GM12878 (cell line): ENCODE results near the gene IKZF5. TPM values are rescaled to one million over a fixed set of nuclear protein-coding genes. Genes with fewer than 3 reads are reported as not detected.

Source experiments
- ATAC-seq: fragments of 200-7000 bp; cut with Tn5 transposase; 3 replicates; pipeline ENCODE4 v1.9.1; 2020; ENCODE audit warnings: mild to moderate bottlenecking, moderate library complexity
- BruUV-seq: library from RNA; stranded (reverse); fragments of 400-500 nt; replicated peaks from 2 replicates; lab custom pipeline; 2021; lab: Mats Ljungman, UMichigan
- CTCF ChIA-PET: fragments of 300-600 bp; sonication (Branson Sonifier 250); formaldehyde crosslinking; extraction: SDS; loops from one replicate; lab custom pipeline; 2021; ENCODE audit warnings: inconsistent platforms; lab: Yijun Ruan, JAX
- POLR2A ChIA-PET: fragments of 350-600 bp; formaldehyde crosslinking; extraction: SDS; loops from one replicate; lab custom pipeline; 2021; ENCODE audit warnings: inconsistent platforms; lab: Charles Lee
- RAD21 ChIA-PET: fragments of 300-600 bp; sonication (Branson Sonifier 250); formaldehyde crosslinking; loops from one replicate; lab custom pipeline; 2023; ENCODE audit warnings: antibody characterized with exemption; ENCODE audit not compliant: unreplicated experiment; lab: Charles Lee
- SMC1A ChIA-PET: fragments of 300-600 bp; sonication (Branson Sonifier 250); formaldehyde crosslinking; loops from one replicate; lab custom pipeline; 2023; ENCODE audit not compliant: unreplicated experiment, uncharacterized antibody; lab: Charles Lee
- DNase-seq: peaks from one replicate; pipeline ENCODE4 v3.0.0-alpha.2; 2011; ENCODE audit warnings: low read depth, low spot score
- FAIRE-seq: peaks from 3 replicates; lab custom pipeline; 2011; peaks lifted over from hg19 to GRCh38; lab: Jason Lieb, UNC
- H2AFZ ChIP-seq: 2 replicates; pipeline ENCODE4 v1.6.0; 2011; ENCODE audit warnings: low read depth, low read length, control low read depth; ENCODE audit not compliant: control insufficient read depth
- H3K27ac ChIP-seq: 2 replicates; pipeline ENCODE4 v1.5.1; 2011; ENCODE audit warnings: control low read depth; ENCODE audit not compliant: control insufficient read depth, insufficient read depth
- H3K27me3 ChIP-seq, 2 experiments: replicated peaks in 1 of 2; 2 replicates each; pipeline versions ENCODE4 v1.6.0 to v1.6.1; 2011; ENCODE audit warnings: low read length in 1 of 2; ENCODE audit not compliant: control insufficient read depth in 2 of 2, insufficient read depth in 2 of 2
- H3K36me3 ChIP-seq, 2 experiments: 2 replicates each; pipeline ENCODE4 v1.5.1; 2011; ENCODE audit warnings: low read length in 1 of 2; ENCODE audit not compliant: control insufficient read depth in 2 of 2, insufficient read depth in 2 of 2
- H3K4me1 ChIP-seq: 2 replicates; pipeline ENCODE4 v1.6.1; 2011; ENCODE audit warnings: mild to moderate bottlenecking, low read length, moderate library complexity, mixed read lengths; ENCODE audit not compliant: control insufficient read depth, insufficient read depth
- H3K4me2 ChIP-seq: 2 replicates; pipeline ENCODE4 v1.6.0; 2011; ENCODE audit warnings: control low read depth; ENCODE audit not compliant: control insufficient read depth, insufficient read depth
- H3K4me3 ChIP-seq: fragments of 200-600 bp; sonication (generic); 2 replicates; pipeline ENCODE4 v1.5.1; 2016
- H3K79me2 ChIP-seq: 2 replicates; pipeline ENCODE4 v1.6.0; 2011; ENCODE audit warnings: low read length; ENCODE audit not compliant: control insufficient read depth, insufficient read depth
- H3K9ac ChIP-seq: 2 replicates; pipeline ENCODE4 v1.8.0; 2011; ENCODE audit warnings: low read length, control low read depth, mixed read lengths; ENCODE audit not compliant: control insufficient read depth, insufficient read depth
- H3K9me3 ChIP-seq: replicated peaks from 3 replicates; pipeline ENCODE4 v1.5.1; 2011; ENCODE audit warnings: mild to moderate bottlenecking, low read length; ENCODE audit not compliant: control insufficient read depth, insufficient read depth
- H4K20me1 ChIP-seq: 2 replicates; pipeline ENCODE4 v1.6.0; 2011; ENCODE audit not compliant: control insufficient read depth, insufficient read depth
- BCLAF1 ChIP-seq: fragments of 450-650 bp; IDR thresholded peaks from 2 replicates; pipeline ENCODE4 v1.6.1; 2017; ENCODE audit warnings: antibody characterized with exemption, mild to moderate bottlenecking, moderate library complexity
- CHD2 ChIP-seq: IDR thresholded peaks from 2 replicates; pipeline ENCODE4 v1.6.1; 2011; ENCODE audit warnings: low read depth, low read length, improper control_type of control experiment, borderline replicate concordance
- DPF2 ChIP-seq: fragments of 450-650 bp; IDR thresholded peaks from 2 replicates; pipeline ENCODE4 v1.6.1; 2017; ENCODE audit warnings: mild to moderate bottlenecking
- EED ChIP-seq: sonication (generic); IDR thresholded peaks from 2 replicates; pipeline ENCODE4 v1.6.1; 2016; ENCODE audit warnings: antibody characterized with exemption, low read depth
- ESRRA ChIP-seq: IDR thresholded peaks from 2 replicates; pipeline ENCODE4 v1.6.1; 2012; ENCODE audit warnings: mild to moderate bottlenecking, low read length, improper control_type of control experiment
- HDAC6 ChIP-seq: fragments of 200-600 bp; sonication (generic); IDR thresholded peaks from one replicate; pipeline ENCODE4 v1.8.0; 2017; ENCODE audit warnings: antibody characterized with exemption; ENCODE audit not compliant: unreplicated experiment
- JUNB ChIP-seq: IDR thresholded peaks from 2 replicates; pipeline ENCODE4 v1.6.1; 2016; ENCODE audit warnings: antibody characterized with exemption, mild to moderate bottlenecking
- NBN ChIP-seq: fragments of 450-650 bp; IDR thresholded peaks from 2 replicates; pipeline ENCODE4 v1.6.1; 2016
- NFXL1 ChIP-seq: fragments of 450-650 bp; IDR thresholded peaks from 2 replicates; pipeline ENCODE4 v1.6.1; 2017; ENCODE audit warnings: antibody characterized with exemption, mild to moderate bottlenecking, borderline replicate concordance
- NRF1 ChIP-seq: conservative IDR thresholded peaks from 2 replicates; pipeline ENCODE4 v1.6.1; 2011; ENCODE audit warnings: mild to moderate bottlenecking, low read depth, low read length, improper control_type of control experiment
- PAX5 ChIP-seq: IDR thresholded peaks from 2 replicates; pipeline ENCODE4 v1.6.1; 2011; ENCODE audit warnings: low read depth, low read length, borderline replicate concordance
- POLR2AphosphoS5 ChIP-seq: IDR thresholded peaks from 2 replicates; pipeline ENCODE4 v1.6.1; 2011; ENCODE audit warnings: mild to moderate bottlenecking, low read length, inconsistent platforms
- POU2F2 ChIP-seq: IDR thresholded peaks from 3 replicates; pipeline ENCODE4 v1.6.1; 2011; ENCODE audit warnings: low read depth, mild to moderate bottlenecking, low read length, borderline replicate concordance
- RUNX3 ChIP-seq: IDR thresholded peaks from 2 replicates; pipeline ENCODE4 v1.6.1; 2012; ENCODE audit warnings: low read length, inconsistent platforms
- SIN3A ChIP-seq: IDR thresholded peaks from 2 replicates; pipeline ENCODE4 v1.6.1; 2012; ENCODE audit warnings: low read depth, low read length, improper control_type of control experiment
- STAT1 ChIP-seq: fragments of 450-650 bp; conservative IDR thresholded peaks from 2 replicates; pipeline ENCODE4 v1.6.1; 2014; ENCODE audit warnings: antibody characterized with exemption, mild to moderate bottlenecking
- ZNF207 ChIP-seq: fragments of 450-650 bp; IDR thresholded peaks from 2 replicates; pipeline ENCODE4 v1.6.1; 2014; ENCODE audit warnings: antibody characterized with exemption, mild to moderate bottlenecking, borderline replicate concordance
- WGBS: methylation state at CpG from one replicate; pipeline ENCODE4 v1.1.6; 2016; ENCODE audit warnings: low lambda C conversion rate; ENCODE audit not compliant: insufficient replicate concordance, insufficient coverage; ENCODE audit errors: missing lambda C conversion rate; 5-methylcytosine and 5-hydroxymethylcytosine counted together
- in situ Hi-C: fragments of 300-500 bp; cut with MboI; formaldehyde crosslinking; loops from 9 replicates; pipeline ENCODE4 v1.14.3; 2018; ENCODE audit warnings: mixed read lengths
- intact Hi-C: fragments of 100-400 bp; cut with micrococcal nuclease; formaldehyde crosslinking; loops from one replicate; pipeline ENCODE4 v1.14.2; 2022; ENCODE audit not compliant: unreplicated experiment
- polyA plus RNA-seq, 11 experiments: library from polyadenylated mRNA; depleted of rRNA in 4 of 11; unstranded in 6 of 11; stranded (reverse) in 5 of 11; fragments of >200 nt; fragmentation: Nextera tagmentation in 4 of 11; fragmentation: Illumina TruSeq in 1 of 11; extraction: Ambion mirVana in 4 of 11; extraction: Trizol in 1 of 11; gene quantifications; 1 replicate in 1 of 11; 2 replicates in 10 of 11; pipeline versions ENCODE4 v1.2.1 to v1.2.3, GENCODE V29; 2011 to 2016; ENCODE audit warnings: inconsistent platforms in 2 of 11, missing spikeins in 2 of 11, low read depth in 1 of 11
- total RNA-seq, 4 experiments: library from RNA; depleted of rRNA in 3 of 4; stranded (reverse); fragments of >200 nt in 3 of 4; fragmentation: Illumina TruSeq in 1 of 4; extraction: Trizol in 1 of 4; gene quantifications; 2 replicates each; pipeline versions ENCODE4 v1.2.1 to v1.2.3, GENCODE V29; 2013 to 2021
- TF ChIP-seq, protein P1 (sequence below): IDR thresholded peaks from 2 replicates; pipeline ENCODE4 v1.6.1; 2011; ENCODE audit warnings: low read depth, low read length, improper control_type of control experiment, borderline replicate concordance

IKZF5 gene
- total and polyA plus RNA-seq, 10 of the 15 experiments (the other 5 are each of a cell fraction or from before 2014, with no cell fraction given): 5.3 to 23.2 (median 11.8) TPM

- BruUV-seq: no TSS peak
- RAD21 ChIA-PET: interaction anchor here (1.3 kb wide), 1 partner anchor 14 kb away, joined by 3 read pairs; no protein-coding TSS in a partner anchor
- in situ Hi-C loops (no loop called here), intact Hi-C loops (no loop called here)
- Histone ChIP-seq H3K36me3 (no peaks in the 10 kb centered on the region), H3K9ac (no peak overlapping the region), H3K79me2 (peaks cover 20% of the 10 kb centered on the region), H3K27ac (no peak overlapping the region), H2AFZ (no peak overlapping the region), H4K20me1 (no peaks in the 10 kb centered on the region), H3K4me1 (no peaks in the 10 kb centered on the region), H3K27me3 (no peaks in the 10 kb centered on the region), H3K4me2 (no peak overlapping the region), H3K9me3 (no peaks in the 10 kb centered on the region; the same call in 2 of the 3 replicates), H3K4me3 (no peak overlapping the region)
- POLR2A ChIA-PET: interaction anchor here (0.8 to 0.9 kb wide), 2 partner anchors 9 to 31 kb away, joined by 3 read pairs; no protein-coding TSS in a partner anchor
- no peak for ATAC-seq
- no peak for TF ChIP-seq JUNB
- no peak for TF ChIP-seq POLR2AphosphoS5
- no peak for TF ChIP-seq NFXL1
- no peak for TF ChIP-seq PAX5
- TF ChIP-seq EED: no peak
- no peak for TF ChIP-seq STAT1
- TF ChIP-seq ESRRA: no peak
- no peak for TF ChIP-seq NRF1
- TF ChIP-seq POU2F2: no peak
- TF ChIP-seq DPF2: no peak
- TF ChIP-seq ZNF207: no peak
- no peak for TF ChIP-seq SIN3A
- TF ChIP-seq, protein P1, sequence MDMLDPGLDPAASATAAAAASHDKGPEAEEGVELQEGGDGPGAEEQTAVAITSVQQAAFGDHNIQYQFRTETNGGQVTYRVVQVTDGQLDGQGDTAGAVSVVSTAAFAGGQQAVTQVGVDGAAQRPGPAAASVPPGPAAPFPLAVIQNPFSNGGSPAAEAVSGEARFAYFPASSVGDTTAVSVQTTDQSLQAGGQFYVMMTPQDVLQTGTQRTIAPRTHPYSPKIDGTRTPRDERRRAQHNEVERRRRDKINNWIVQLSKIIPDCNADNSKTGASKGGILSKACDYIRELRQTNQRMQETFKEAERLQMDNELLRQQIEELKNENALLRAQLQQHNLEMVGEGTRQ: no peak
- no peak for TF ChIP-seq BCLAF1
- no peak for TF ChIP-seq RUNX3
- no peak for TF ChIP-seq HDAC6
- no peak for TF ChIP-seq NBN
- no peak for TF ChIP-seq CHD2
- no peak for FAIRE-seq
- SMC1A ChIA-PET: interaction anchor here (1.3 to 1.9 kb wide), 2 partner anchors 10 to 28 kb away, joined by 5 to 7 read pairs; no protein-coding TSS in a partner anchor
- no peak for DNase-seq
- CTCF ChIA-PET: interaction anchor here (0.9 to 1.8 kb wide), 2 partner anchors 10 to 13 kb away, joined by 3 to 10 read pairs; no protein-coding TSS in a partner anchor
- 96% methylated on average over 3 of the region's 3 CpGs for WGBS
Observed at GRCh38 chr10:123011987-123012386, 3.4 kb upstream of the IKZF5 start.
